Glutamatergic neuron (in vitro differentiated cells): ENCODE data around the gene TSPAN9. TPM values are rescaled to one million over a fixed set of nuclear protein-coding genes. Genes with fewer than 3 reads are reported as not detected.

Source experiments
- DNase-seq: peaks from one replicate; pipeline ENCODE4 v3.0.0; 2022
- H3K27ac Mint-ChIP-seq: one replicate; pipeline ENCODE4 v1.8.0; 2020; ENCODE audit warnings: mild to moderate bottlenecking, mixed read lengths, inconsistent platforms; ENCODE audit not compliant: unreplicated experiment
- H3K27me3 Mint-ChIP-seq: one replicate; pipeline ENCODE4 v1.8.0; 2020; ENCODE audit warnings: mild to moderate bottlenecking, moderate library complexity, mixed read lengths, inconsistent platforms; ENCODE audit not compliant: unreplicated experiment
- H3K36me3 Mint-ChIP-seq: one replicate; pipeline ENCODE4 v1.8.0; 2020; ENCODE audit warnings: mild to moderate bottlenecking, mixed read lengths, inconsistent platforms; ENCODE audit not compliant: unreplicated experiment
- H3K4me1 Mint-ChIP-seq: one replicate; pipeline ENCODE4 v1.8.0; 2020; ENCODE audit warnings: mild to moderate bottlenecking, low read depth, mixed read lengths, inconsistent platforms; ENCODE audit not compliant: unreplicated experiment
- H3K4me3 Mint-ChIP-seq: one replicate; pipeline ENCODE4 v1.8.0; 2020; ENCODE audit warnings: mild to moderate bottlenecking, mixed read lengths, inconsistent platforms; ENCODE audit not compliant: unreplicated experiment
- H3K9me3 Mint-ChIP-seq: one replicate; pipeline ENCODE4 v1.8.0; 2020; ENCODE audit warnings: mild to moderate bottlenecking, moderate library complexity, mixed read lengths, inconsistent platforms; ENCODE audit not compliant: unreplicated experiment
- total RNA-seq: library from RNA; stranded (reverse); fragmentation: NEBNext Ultra II Directional; extraction: Animal tissue kit (Norgen Biotek cat#: 25700); gene quantifications from one replicate; pipeline ENCODE4 v1.2.1, GENCODE V29; 2021; ENCODE audit not compliant: unreplicated experiment
- TF ChIP-seq, protein P1 (sequence below): fragments of 200-600 bp; sonication (generic); IDR thresholded peaks from one replicate; pipeline ENCODE4 v1.5.0; 2021; ENCODE audit not compliant: partially characterized antibody, unreplicated experiment

TSPAN9 gene
- total RNA-seq, 1 donor from 2014 or later = 142 TPM

GRCh38 chr12:3323002-3323685, 246.0 kb downstream of the TSPAN9 start:
- DNase-seq = no peak
- no peaks in the 10 kb centered on the region for H3K36me3 Mint-ChIP-seq
- peaks cover 8% of the 10 kb centered on the region for H3K27me3 Mint-ChIP-seq
- H3K4me3 Mint-ChIP-seq = no peak overlapping the region
- TF ChIP-seq, protein P1, sequence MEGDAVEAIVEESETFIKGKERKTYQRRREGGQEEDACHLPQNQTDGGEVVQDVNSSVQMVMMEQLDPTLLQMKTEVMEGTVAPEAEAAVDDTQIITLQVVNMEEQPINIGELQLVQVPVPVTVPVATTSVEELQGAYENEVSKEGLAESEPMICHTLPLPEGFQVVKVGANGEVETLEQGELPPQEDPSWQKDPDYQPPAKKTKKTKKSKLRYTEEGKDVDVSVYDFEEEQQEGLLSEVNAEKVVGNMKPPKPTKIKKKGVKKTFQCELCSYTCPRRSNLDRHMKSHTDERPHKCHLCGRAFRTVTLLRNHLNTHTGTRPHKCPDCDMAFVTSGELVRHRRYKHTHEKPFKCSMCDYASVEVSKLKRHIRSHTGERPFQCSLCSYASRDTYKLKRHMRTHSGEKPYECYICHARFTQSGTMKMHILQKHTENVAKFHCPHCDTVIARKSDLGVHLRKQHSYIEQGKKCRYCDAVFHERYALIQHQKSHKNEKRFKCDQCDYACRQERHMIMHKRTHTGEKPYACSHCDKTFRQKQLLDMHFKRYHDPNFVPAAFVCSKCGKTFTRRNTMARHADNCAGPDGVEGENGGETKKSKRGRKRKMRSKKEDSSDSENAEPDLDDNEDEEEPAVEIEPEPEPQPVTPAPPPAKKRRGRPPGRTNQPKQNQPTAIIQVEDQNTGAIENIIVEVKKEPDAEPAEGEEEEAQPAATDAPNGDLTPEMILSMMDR = no peak
- H3K4me1 Mint-ChIP-seq = peaks cover 36% of the 10 kb centered on the region
- no peak overlapping the region for H3K27ac Mint-ChIP-seq
- H3K9me3 Mint-ChIP-seq = peaks cover 11% of the 10 kb centered on the region

DNA sequence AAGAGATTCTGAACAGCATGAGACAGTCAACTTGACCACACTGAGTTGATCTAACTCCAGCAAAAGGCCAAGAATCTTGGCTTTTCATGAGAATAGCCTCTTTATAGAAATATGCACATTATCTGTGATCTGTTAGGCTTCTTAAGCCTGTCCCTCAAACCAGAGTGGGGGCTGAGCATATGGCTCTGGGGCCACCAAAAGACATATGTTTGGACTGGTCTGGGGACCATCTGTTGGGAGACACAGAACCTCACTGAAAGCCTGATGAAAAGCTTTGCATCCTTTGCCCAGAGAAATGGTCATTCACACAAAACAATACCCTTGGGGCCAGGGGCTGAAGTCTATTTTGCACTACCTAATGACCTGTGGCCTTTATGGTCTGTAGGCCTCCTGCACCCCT, 248.6 kb downstream of the TSPAN9 start:
- H3K36me3 Mint-ChIP-seq = peaks cover 5% of the 10 kb centered on the region
- H3K4me3 Mint-ChIP-seq = peak overlapping the region; percentile 42
- DNase-seq = no peak
- H3K27ac Mint-ChIP-seq = peak overlapping the region; percentile 79
- peaks cover 8% of the 10 kb centered on the region for H3K27me3 Mint-ChIP-seq
- TF ChIP-seq, protein P1 = no peak
- H3K9me3 Mint-ChIP-seq = peaks cover 11% of the 10 kb centered on the region
- H3K4me1 Mint-ChIP-seq = peaks cover 37% of the 10 kb centered on the region

DNA sequence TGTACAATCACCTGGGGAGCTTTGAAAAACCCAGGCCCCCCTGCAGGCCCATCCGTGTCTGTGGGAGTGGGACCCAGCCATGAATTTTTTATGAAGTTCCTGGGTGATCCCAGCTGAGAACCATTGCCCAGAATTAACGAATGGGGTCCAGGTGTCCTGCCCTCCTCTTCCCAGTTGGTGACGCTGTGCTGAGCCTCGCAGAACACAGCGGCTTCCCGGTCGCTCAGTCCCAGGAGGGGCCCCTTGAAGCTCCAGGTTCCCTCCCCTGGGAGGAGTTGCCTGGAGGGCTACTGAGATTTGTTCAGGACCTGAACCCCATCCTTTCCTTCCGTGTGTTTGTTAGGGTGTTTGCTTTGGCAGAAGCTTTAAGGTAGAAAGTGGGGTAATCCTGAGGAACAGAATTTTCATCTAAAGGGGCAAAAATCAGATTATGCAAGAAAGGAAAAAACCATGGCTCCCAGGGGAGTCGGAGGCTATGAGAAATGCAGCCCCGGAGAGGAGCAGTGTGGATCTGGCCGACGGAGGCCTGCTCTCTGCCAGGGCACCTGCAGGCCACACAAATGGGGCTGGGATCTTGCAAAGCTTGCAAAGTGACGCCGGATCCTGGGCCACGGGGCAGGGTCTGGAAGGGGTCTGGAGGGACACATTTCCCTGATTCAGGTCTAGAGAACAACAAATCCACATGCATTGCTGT, 249.1 kb downstream of the TSPAN9 start:
- Mint-ChIP-seq H3K4me3 (peak overlapping the region; percentile 34), H3K36me3 (peaks cover 5% of the 10 kb centered on the region), H3K9me3 (peaks cover 11% of the 10 kb centered on the region), H3K27me3 (peaks cover 8% of the 10 kb centered on the region), H3K27ac (peak overlapping the region; percentile 28), H3K4me1 (peaks cover 37% of the 10 kb centered on the region)
- TF ChIP-seq, protein P1 = no peak
- DNase-seq = no peak

DNA sequence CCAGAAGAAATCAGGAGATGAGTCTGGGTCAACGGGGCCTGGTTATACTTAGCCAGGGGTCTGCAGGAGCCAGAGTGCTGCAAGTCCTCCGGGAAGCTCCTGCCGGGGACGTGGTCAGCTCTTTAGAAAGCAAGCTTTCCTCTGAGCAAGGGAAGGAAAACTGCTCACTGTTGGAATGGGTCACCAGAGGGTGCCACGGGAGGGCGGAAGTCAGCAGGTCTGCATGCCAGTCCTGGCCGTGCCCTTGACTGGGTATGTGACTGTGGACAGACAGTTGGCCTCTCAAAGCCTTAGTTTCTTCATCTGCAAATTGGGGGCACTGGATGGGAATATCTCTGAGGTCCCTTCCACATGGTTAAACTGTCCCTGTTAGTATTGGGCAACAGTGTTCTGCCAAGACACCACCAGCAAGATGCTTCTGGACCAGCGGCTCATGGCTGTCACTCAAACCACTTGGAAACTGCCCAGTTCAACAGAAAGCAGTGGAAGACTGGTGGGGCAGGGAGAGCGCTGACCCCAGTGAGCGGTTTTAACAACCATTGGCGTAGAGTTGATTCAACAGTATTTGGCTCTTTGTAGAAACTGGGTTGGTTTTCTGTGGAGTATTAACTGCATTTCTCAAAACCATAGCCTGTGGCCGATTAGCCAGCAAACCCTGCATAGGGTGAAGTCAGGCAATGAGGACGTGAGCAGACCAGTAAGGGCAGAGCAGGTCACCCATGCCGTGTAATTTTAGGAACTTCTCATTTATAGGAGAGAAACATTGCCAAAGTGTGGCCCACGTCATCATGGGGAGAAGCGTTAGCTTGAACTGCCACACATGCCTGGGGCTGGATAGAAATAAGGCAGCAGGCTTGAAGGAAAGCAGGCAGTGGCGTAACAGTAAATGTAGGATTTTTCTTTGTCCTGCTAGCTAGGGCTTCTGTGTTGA, 249.9 kb downstream of the TSPAN9 start:
- Mint-ChIP-seq H3K36me3 (peaks cover 5% of the 10 kb centered on the region), H3K4me1 (peaks cover 36% of the 10 kb centered on the region), H3K9me3 (peaks cover 13% of the 10 kb centered on the region), H3K27ac (peak overlapping the region; percentile 28), H3K27me3 (peaks cover 8% of the 10 kb centered on the region), H3K4me3 (peak overlapping the region; percentile 34)
- no peak for DNase-seq
- TF ChIP-seq, protein P1 = no peak
